Activated CD4-positive, alpha-beta T cell treated with anti-CD3 and anti-CD28 coated beads, Interleukin-10, Interleukin-2, amounts not matched to agents 100 ng/mL and 50 ng/mL, durations not matched to agents 16 hours and 8 hours (primary cell): ENCODE measurements around the gene SGCA.

Experiments
- DNase-seq: peaks from one replicate; pipeline ENCODE4 v3.0.0-alpha.2; 2020

Gene SGCA

DNA sequence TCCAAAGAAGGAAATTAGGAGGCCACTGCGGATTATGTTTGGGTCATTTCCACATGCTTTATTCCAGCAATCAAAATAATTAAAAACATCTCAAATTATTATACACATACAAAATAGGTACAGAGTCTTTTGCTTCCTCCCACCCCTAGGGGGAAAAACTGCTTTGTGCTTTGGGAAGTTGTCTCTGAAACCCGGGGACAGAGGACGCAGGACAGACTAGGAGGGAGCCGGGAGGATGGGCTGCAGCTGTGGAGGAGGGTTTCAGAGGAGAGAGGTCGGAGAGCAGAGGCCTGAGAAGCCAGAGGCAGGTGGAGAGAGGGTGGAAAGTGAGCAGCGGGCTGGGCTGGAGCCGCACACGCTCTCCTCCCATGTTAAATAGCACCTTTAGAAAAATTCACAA lies 18.3 kb downstream of the SGCA start:
- no peak for DNase-seq

- DNase-seq = no peak
Measured at GRCh38 chr17:50184611-50185398, 19.0 kb downstream of the SGCA start.

- DNase-seq = no peak
Measured at GRCh38 chr17:50185631-50186471, 20.0 kb downstream of the SGCA start.

DNA sequence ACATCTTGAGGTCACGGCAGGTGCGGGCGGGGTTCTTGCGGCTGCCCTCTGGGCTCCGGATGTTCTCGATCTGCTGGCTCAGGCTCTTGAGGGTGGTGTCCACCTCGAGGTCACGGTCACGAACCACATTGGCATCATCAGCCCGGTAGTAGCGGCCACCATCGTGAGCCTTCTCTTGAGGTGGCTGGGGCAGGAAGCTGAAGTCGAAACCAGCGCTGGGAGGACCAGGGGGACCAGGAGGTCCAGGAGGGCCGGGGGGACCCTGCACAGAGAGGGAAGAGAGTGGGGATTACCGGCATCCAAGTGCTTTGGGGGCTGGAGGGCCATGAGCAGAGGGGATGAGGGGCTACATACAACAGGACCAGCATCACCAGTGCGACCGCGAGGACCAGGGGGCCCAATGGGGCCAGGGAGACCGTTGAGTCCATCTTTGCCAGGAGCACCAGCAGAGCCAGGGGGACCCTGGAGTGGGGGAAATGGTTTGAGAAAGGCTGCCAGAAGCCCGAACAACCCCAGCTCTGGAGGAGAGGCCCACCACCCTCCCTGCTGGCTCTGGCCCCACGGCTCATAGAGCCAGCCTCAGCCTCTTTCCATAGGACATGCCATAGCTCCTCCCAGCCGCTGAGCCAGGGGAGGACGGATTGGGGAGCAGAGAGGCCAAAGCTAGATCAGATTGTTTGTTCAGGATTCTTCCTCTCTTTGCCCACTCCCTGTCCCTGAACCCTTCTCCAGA lies 21.0 kb downstream of the SGCA start:
- DNase-seq = no peak

DNA sequence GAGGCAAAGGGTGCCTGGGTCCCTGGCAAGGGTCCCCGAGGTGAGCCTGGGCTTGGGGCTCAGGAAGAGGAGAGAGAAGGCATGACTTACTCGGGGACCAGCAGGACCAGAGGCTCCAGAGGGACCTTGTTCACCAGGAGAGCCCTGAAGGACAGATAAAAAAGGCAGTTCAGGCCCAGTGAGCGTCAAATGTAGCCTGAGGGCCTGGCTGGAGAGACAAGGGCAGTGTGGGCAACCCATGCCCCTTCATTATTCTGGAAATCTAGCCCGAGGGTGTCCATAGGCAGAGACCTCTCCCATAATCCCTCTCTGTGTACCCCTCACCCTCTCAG lies 21.6 kb downstream of the SGCA start:
- DNase-seq = no peak

DNA sequence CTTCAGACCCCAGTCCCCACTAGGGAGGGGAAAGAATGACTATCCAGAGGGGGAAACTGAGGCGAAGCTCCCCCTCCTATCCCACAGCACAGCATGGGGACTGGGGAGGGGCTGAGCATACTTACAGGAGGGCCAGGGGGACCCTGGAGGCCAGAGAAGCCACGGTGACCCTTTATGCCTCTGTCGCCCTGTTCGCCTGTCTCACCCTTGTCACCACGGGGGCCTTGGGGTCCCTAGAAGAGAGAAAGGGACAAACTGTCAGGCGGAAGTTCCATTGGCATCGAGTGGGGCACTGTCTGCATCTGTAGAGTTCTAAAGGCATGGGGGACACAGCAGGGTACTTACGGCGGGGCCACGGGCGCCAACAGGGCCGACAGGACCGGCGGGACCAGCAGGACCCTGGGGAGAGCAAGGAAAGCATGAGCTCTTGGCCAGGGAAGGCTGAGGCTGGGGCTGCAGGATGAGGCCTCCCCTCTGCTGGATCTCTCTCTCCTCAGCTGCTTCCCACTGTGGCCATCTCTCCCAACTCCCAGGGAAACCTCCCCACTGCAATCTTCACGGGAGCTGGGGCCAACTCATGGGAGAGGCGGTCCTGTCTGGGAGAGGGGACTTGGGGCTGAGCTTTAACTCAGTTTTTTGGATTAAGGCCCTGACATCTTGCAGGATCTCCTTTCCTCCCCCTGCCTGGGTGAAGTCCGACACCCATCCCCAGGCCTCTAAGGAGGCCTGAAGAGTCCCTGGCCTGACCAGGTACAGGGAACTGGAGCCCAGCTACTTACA lies 22.1 kb downstream of the SGCA start:
- no peak for DNase-seq

- DNase-seq = no peak
Measured at GRCh38 chr17:50188531-50188920, 22.7 kb downstream of the SGCA start.

- no peak for DNase-seq
Measured at GRCh38 chr17:50188921-50189549, 23.2 kb downstream of the SGCA start.

GRCh38 chr17:50189550-50190292 lies 23.9 kb downstream of the SGCA start:
- DNase-seq = no peak

GRCh38 chr17:50190293-50190602 lies 24.4 kb downstream of the SGCA start:
- DNase-seq = no peak

GRCh38 chr17:50190603-50191358 lies 25.0 kb downstream of the SGCA start:
- no peak for DNase-seq

GRCh38 chr17:50191359-50192143 lies 25.7 kb downstream of the SGCA start:
- DNase-seq = no peak

DNA sequence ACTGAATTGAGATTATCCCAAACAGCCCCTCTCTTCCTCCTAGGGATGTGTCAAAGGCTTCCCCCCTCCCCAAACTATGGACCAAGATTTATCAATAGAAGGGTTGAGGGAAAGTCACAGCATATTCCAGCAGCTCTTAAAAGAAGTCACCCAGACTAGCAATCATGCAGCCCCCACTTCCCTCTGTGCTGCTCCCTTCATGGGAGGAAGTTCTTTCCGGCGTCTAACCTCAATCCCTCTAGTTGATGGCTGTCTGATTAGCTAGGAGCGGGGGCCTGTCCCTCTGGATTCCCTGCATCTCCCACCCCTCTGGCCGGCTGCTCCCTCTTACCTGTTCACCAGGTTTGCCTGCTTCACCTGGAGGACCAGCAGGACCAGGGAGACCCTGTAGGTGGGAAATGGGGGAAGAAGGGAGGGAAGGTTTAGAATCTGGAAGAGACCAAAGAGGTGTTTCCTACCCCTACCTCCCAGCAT lies 26.4 kb downstream of the SGCA start:
- no peak for DNase-seq

DNA sequence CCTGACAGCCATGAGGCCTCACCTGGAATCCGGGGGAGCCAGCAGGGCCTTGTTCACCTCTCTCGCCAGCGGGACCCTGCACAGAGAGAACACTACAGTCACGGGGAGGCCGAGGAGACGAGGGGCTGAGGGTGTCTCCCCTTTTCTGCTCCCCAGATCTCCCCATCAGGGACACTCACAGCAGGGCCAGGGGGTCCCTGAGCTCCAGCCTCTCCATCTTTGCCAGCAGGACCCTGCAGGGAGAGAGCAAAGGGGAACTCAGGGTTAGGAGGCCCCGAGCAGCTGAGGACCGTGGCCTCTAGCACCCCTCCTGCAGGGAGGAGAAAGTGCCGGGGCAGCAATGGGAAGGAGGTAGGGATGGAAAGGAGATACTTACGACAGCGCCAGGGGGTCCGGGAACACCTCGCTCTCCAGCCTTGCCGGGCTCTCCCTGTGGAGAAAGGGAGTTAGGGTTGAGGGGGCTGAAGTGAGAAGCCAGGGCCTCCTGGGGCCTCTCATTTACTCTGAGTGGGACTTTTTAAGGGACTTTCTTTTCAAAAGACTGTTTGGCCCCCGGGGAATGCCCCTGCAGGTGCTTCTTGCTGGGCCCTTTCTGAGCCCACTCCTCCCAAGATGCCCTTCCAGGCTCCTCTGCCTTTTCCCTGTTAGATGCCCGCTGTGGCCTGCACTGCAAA lies 26.9 kb downstream of the SGCA start:
- no peak for DNase-seq

DNA sequence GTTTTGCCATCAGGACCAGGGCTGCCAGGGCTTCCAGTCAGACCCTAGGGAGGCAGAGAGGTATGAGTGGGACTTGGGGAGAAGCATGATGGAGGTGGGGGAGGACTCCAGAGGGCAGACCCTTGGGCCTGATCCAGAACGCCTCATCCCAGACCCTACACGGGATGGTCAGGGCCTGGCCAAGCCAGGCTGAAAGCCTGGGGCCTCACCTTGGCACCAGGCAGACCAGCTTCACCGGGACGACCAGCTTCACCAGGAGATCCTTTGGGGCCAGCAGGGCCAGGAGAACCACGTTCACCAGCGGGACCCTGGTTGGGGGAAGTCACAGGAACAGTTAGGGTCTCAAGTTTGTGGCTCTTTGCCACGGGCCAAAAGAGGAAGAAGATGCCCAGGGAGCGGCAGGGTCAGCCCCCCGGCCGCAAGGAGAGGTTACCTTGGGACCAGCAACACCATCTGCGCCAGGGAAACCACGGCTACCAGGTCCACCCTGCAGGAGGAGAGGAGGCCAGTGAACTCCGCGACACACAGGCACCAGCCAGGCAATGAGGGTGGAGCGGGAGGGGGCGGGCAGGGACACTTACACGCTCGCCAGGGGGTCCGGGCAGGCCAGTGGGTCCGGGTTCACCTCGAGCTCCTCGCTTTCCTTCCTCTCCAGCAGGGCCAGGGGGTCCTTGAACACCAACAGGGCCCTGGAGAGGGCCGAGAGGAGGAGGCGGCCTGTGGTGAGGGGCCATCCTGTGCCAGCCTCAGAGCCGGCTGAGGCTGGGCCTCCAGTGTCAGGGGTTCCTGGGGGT lies 28.5 kb downstream of the SGCA start:
- no peak for DNase-seq

GRCh38 chr17:50194934-50195865 lies 29.4 kb downstream of the SGCA start:
- DNase-seq = no peak

DNA sequence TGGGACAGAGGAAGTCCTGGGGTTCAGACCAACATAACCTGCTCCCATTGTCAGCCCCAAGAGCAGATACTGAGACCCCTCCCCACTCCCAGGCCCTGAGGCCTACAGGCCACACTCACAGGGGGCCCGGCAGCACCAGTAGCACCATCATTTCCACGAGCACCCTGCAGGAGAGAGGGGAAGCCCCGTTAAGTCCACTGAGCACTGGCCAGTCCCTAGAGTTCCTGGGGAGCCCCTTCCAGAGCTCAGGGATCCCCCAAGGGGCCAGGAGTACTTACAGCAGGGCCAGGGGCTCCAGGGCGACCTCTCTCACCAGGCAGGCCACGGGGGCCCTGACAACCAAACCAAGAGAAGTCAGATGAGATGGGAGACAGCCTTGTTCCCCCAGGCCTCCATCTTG lies 30.2 kb downstream of the SGCA start:
- DNase-seq = no peak
